ENCODE measurements around the gene CDV3. TPM values are rescaled to one million over a fixed set of nuclear protein-coding genes. Genes with fewer than 3 reads are reported as not detected.
"Not testable (repeated sequence)": the region's sequence is repeated elsewhere in the genome, so short reads cannot be mapped to it uniquely, and the experiment has no call there.

Gene CDV3
- 100 to 1,000 TPM; 125 to 182 (median 153) TPM for total RNA-seq
- 10 to 100 TPM; 27.9 to 83.5 TPM for polyA plus RNA-seq
- long read RNA-seq, donor 1, transcript CDV3-203 (5 exons, 955 nt) = major isoform, 84 of 218 reads
- long read RNA-seq, donor 1, transcript CDV3-201 (5 exons, 3,307 nt) = minor isoform, 41 of 218 reads
- long read RNA-seq, donor 1, partial matches to known transcripts = 11 of 218 reads
- long read RNA-seq, donor 1, other reads (novel, unspliced or antisense) = 82 of 218 reads
- long read RNA-seq, donor 2, transcript CDV3-201 (5 exons, 3,307 nt) = minor isoform, 67 of 264 reads
- long read RNA-seq, donor 2, transcript CDV3-203 (5 exons, 955 nt) = major isoform, 100 of 264 reads
- long read RNA-seq, donor 2, partial matches to known transcripts = 12 of 264 reads
- long read RNA-seq, donor 2, other reads (novel, unspliced or antisense) = 85 of 264 reads
- long read RNA-seq, donor 3, partial matches to known transcripts = 15 of 69 reads
- long read RNA-seq, donor 3, other reads (novel, unspliced or antisense) = 49 of 69 reads

GRCh38 chr3:133573629-133574194, at the start of gene CDV3:
CDV3 (plus strand) TSS chr3:133573686; CDS start chr3:133574045, 359 bp downstream.
- no peak for TF ChIP-seq CTCF (IDR thresholded peaks at IDR 0.05)
- intact Hi-C loops (cut with DNase I) = loop anchor here (2.0 to 10.0 kb wide), 8 partner anchors 99 to 851 kb away; partner anchors contain the start of genes NPHP3 (in 6 of the 10) and AMOTL2 (in 1 of the 10)
- Histone ChIP-seq H3K4me3 (peak within 1 kb of the TSS; percentile 29 to 91 (median 81)), H3K27ac (peak within 1 kb of the TSS; percentile 94 to 98 (median 96)), H3K4me1 (peaks cover 8 to 75% (median 58%) of the 10 kb centered on the region in 9 donors), H3K36me3 (peaks cover 0 to 39% (median 17%) of the 10 kb centered on the region in 9 donors), H3K9me3 (no peaks in the 10 kb centered on the region), H3K27me3 (no peaks in the 10 kb centered on the region)
- ATAC-seq (peak in 4 of 8 donors; percentile 30 to 53 (median 34)), DNase-seq (peak in 1 of 2 donors; percentile 39)
- WGBS, 2 donors = 1% methylated on average over 50 to 81 of the region's 81 CpGs

- H3K9me3 ChIP-seq; ATAC-seq; H3K4me3 ChIP-seq; intact Hi-C loops (cut with DNase I); H3K36me3 ChIP-seq; H3K27me3 ChIP-seq; DNase-seq; H3K27ac ChIP-seq: not testable (repeated sequence)
- H3K4me1 ChIP-seq = peaks cover 0 to 14% (median 0%) of the 10 kb centered on the region in 9 donors
- WGBS, 2 donors = 53 to 76% methylated on average over 3 of the region's 3 CpGs
Observed at GRCh38 chr3:133523758-133524157, 49.7 kb upstream of the CDV3 start.

- TF ChIP-seq CTCF (IDR thresholded peaks at IDR 0.05) = no peak
- DNase-seq = no peak
- no peaks in the 10 kb centered on the region for H3K36me3 ChIP-seq
- ATAC-seq = peak in 4 of 8 donors; percentile 22 to 47 (median 32)
- peaks cover 0 to 5% (median 0%) of the 10 kb centered on the region in 11 donors for H3K9me3 ChIP-seq
- intact Hi-C loops (cut with DNase I) = no loop called here
- no peaks in the 10 kb centered on the region for H3K27me3 ChIP-seq
- H3K4me3 ChIP-seq = no peak overlapping the region
- H3K27ac ChIP-seq = peak overlapping the region in 1 of 10 donors; percentile 58
- H3K4me1 ChIP-seq = peaks cover 0 to 14% (median 0%) of the 10 kb centered on the region in 9 donors
Observed at GRCh38 chr3:133525435-133525834, 48.1 kb upstream of the CDV3 start.

GRCh38 chr3:133527081-133527715, 46.3 kb upstream of the CDV3 start:
- intact Hi-C loops (cut with DNase I) = no loop called here
- peaks cover 0 to 5% (median 0%) of the 10 kb centered on the region in 11 donors for H3K9me3 ChIP-seq
- WGBS, 2 donors = 69 to 72% methylated on average over 6 of the region's 6 CpGs
- peak in 1 of 8 donors; percentile 50 for ATAC-seq
- TF ChIP-seq CTCF (IDR thresholded peaks at IDR 0.05) = no peak
- H3K27me3 ChIP-seq = no peaks in the 10 kb centered on the region
- H3K36me3 ChIP-seq = no peaks in the 10 kb centered on the region
- H3K4me3 ChIP-seq = no peak overlapping the region
- H3K27ac ChIP-seq = no peak overlapping the region
- peaks cover 0 to 23% (median 0%) of the 10 kb centered on the region in 9 donors for H3K4me1 ChIP-seq
- no peak for DNase-seq
